Liver (tissue), 9 donors: ENCODE results near the gene PRKD1. TPM values are rescaled to one million over a fixed set of nuclear protein-coding genes. Genes with fewer than 3 reads are reported as not detected.
A peak's percentile ranks its signal among the peaks of the same experiment; 100 is the strongest.

Source experiments
- DNase-seq: peaks from one replicate; pipeline ENCODE4 v3.0.0-alpha.2; 2017; ENCODE audit warnings: low spot score
- H3K27ac ChIP-seq, 2 donors: one replicate each; pipeline ENCODE4 v1.7.0; 2013; ENCODE audit warnings: inconsistent platforms in 2 of 2, low read length in 2 of 2, control low read depth in 1 of 2, low read depth in 1 of 2, mild to moderate bottlenecking in 1 of 2
- H3K27me3 ChIP-seq, 4 donors: one replicate each; pipeline versions ENCODE4 v1.6.1 to v1.7.0; 2013; ENCODE audit warnings: low read length in 3 of 4, inconsistent platforms in 1 of 4, mild to moderate bottlenecking in 1 of 4, moderate library complexity in 1 of 4; ENCODE audit not compliant: control insufficient read depth in 4 of 4, insufficient read depth in 4 of 4
- H3K36me3 ChIP-seq, 4 donors: one replicate each; pipeline versions ENCODE4 v1.6.1 to v1.7.0; 2013; ENCODE audit warnings: low read length in 3 of 4, mild to moderate bottlenecking in 3 of 4, low read depth in 1 of 4, moderate library complexity in 1 of 4; ENCODE audit not compliant: control insufficient read depth in 4 of 4, insufficient read depth in 3 of 4
- H3K4me1 ChIP-seq, 4 donors: one replicate each; pipeline versions ENCODE4 v1.6.1 to v1.7.0; 2013; ENCODE audit warnings: low read length in 3 of 4, mild to moderate bottlenecking in 3 of 4, moderate library complexity in 1 of 4; ENCODE audit not compliant: control insufficient read depth in 4 of 4, insufficient read depth in 4 of 4
- H3K4me3 ChIP-seq, 3 donors: one replicate each; pipeline versions ENCODE4 v1.6.1 to v1.7.0; 2013; ENCODE audit warnings: low read length in 3 of 3, control low read depth in 1 of 3, low read depth in 1 of 3, mild to moderate bottlenecking in 1 of 3
- H3K9ac ChIP-seq, 2 donors: one replicate each; pipeline ENCODE4 v1.7.0; 2013; ENCODE audit warnings: low read length in 2 of 2, mild to moderate bottlenecking in 2 of 2, moderate library complexity in 2 of 2, control low read depth in 1 of 2, low read depth in 1 of 2
- H3K9me3 ChIP-seq, 4 donors: one replicate each; pipeline versions ENCODE4 v1.6.1 to v1.7.0; 2013; ENCODE audit warnings: low read length in 3 of 4; ENCODE audit not compliant: control insufficient read depth in 4 of 4
- EGR1 ChIP-seq, 2 donors: IDR thresholded peaks; 2 replicates each; pipeline ENCODE4 v1.6.1; 2016 to 2018; ENCODE audit warnings: antibody characterized with exemption in 2 of 2, low read depth in 2 of 2
- FOXA1 ChIP-seq: IDR thresholded peaks from 2 replicates; pipeline ENCODE4 v1.6.1; 2016; ENCODE audit warnings: antibody characterized with exemption
- FOXA2 ChIP-seq: IDR thresholded peaks from 2 replicates; pipeline ENCODE4 v1.6.1; 2016; ENCODE audit warnings: antibody characterized with exemption
- GABPA ChIP-seq, 2 donors: IDR thresholded peaks in 1 of 2; conservative IDR thresholded peaks in 1 of 2; 2 replicates each; pipeline ENCODE4 v1.6.1; 2016; ENCODE audit warnings: antibody characterized with exemption in 2 of 2, mild to moderate bottlenecking in 1 of 2, moderate library complexity in 1 of 2
- HNF4A ChIP-seq, 2 donors: conservative IDR thresholded peaks; 2 replicates each; pipeline ENCODE4 v1.6.1; 2016; ENCODE audit warnings: antibody characterized with exemption in 2 of 2, mild to moderate bottlenecking in 2 of 2
- HNF4G ChIP-seq: IDR thresholded peaks from 2 replicates; pipeline ENCODE4 v1.6.1; 2016; ENCODE audit warnings: antibody characterized with exemption
- JUND ChIP-seq, 2 donors: IDR thresholded peaks; 2 replicates each; pipeline ENCODE4 v1.6.1; 2016; ENCODE audit warnings: antibody characterized with exemption in 2 of 2
- NR2F2 ChIP-seq: IDR thresholded peaks from 2 replicates; pipeline ENCODE4 v1.6.1; 2016; ENCODE audit warnings: antibody characterized with exemption
- RAD21 ChIP-seq, 2 donors: IDR thresholded peaks; 2 replicates each; pipeline ENCODE4 v1.6.1; 2016; ENCODE audit warnings: antibody characterized with exemption in 2 of 2, mild to moderate bottlenecking in 2 of 2
- RXRA ChIP-seq, 2 donors: IDR thresholded peaks; 2 replicates each; pipeline ENCODE4 v1.6.1; 2017 to 2018; ENCODE audit warnings: antibody characterized with exemption in 2 of 2, mild to moderate bottlenecking in 1 of 2
- SP1 ChIP-seq: IDR thresholded peaks from 2 replicates; pipeline ENCODE4 v1.6.1; 2018; ENCODE audit warnings: antibody characterized with exemption, mild to moderate bottlenecking
- TAF1 ChIP-seq: conservative IDR thresholded peaks from 2 replicates; pipeline ENCODE4 v1.6.1; 2016; ENCODE audit warnings: antibody characterized with exemption, mild to moderate bottlenecking
- YY1 ChIP-seq: IDR thresholded peaks from 2 replicates; pipeline ENCODE4 v1.6.1; 2016; ENCODE audit warnings: antibody characterized with exemption, mild to moderate bottlenecking
- WGBS: extraction: QIAGEN DNeasy Blood & Tissue Kit; methylation state at CpG from one replicate; pipeline ENCODE4 v1.1.7; 2013; 5-methylcytosine and 5-hydroxymethylcytosine counted together
- polyA plus RNA-seq, 2 donors: library from polyadenylated mRNA; stranded (reverse) in 1 of 2; unstranded in 1 of 2; fragments of 200-250 nt in 1 of 2; fragments of >200 nt in 1 of 2; fragmentation: Nextera tagmentation in 1 of 2; extraction: Ambion mirVana in 1 of 2; gene quantifications; one replicate each; pipeline versions ENCODE4 v1.2.1 to v1.2.3, GENCODE V29; 2013 to 2015
- total RNA-seq, 2 donors: library from RNA; depleted of rRNA; stranded (reverse); fragments of >200 nt; gene quantifications; one replicate each; pipeline ENCODE4 v1.2.3, GENCODE V29; 2014
- TF ChIP-seq, protein P1 (sequence below): fragments of 150-350 bp; IDR thresholded peaks from 2 replicates; pipeline ENCODE4 v1.5.1; 2017; ENCODE audit warnings: improper control_type of control experiment, low read depth, low read length; ENCODE audit not compliant: missing input control
- TF ChIP-seq, protein P2 (sequence below): IDR thresholded peaks from 2 replicates; pipeline ENCODE4 v1.6.1; 2016; ENCODE audit warnings: antibody characterized with exemption
- TF ChIP-seq, protein P3 (sequence below): IDR thresholded peaks from 2 replicates; pipeline ENCODE4 v1.6.1; 2016; ENCODE audit warnings: antibody characterized with exemption
- TF ChIP-seq, protein P4 (sequence below): IDR thresholded peaks from 2 replicates; pipeline ENCODE4 v1.6.1; 2016; ENCODE audit warnings: antibody characterized with exemption
- TF ChIP-seq, protein P5 (sequence below): IDR thresholded peaks from 2 replicates; pipeline ENCODE4 v1.6.1; 2016; ENCODE audit warnings: antibody characterized with exemption, mild to moderate bottlenecking
- donor health status: healthy.
- donor health status: healthy.
- donor health status: healthy.
- donor health status: healthy.
- donor health status: healthy.

The PRKD1 gene
- total and polyA plus RNA-seq, 4 donors: 0.85 to 5.0 (median 0.99) TPM

DNA sequence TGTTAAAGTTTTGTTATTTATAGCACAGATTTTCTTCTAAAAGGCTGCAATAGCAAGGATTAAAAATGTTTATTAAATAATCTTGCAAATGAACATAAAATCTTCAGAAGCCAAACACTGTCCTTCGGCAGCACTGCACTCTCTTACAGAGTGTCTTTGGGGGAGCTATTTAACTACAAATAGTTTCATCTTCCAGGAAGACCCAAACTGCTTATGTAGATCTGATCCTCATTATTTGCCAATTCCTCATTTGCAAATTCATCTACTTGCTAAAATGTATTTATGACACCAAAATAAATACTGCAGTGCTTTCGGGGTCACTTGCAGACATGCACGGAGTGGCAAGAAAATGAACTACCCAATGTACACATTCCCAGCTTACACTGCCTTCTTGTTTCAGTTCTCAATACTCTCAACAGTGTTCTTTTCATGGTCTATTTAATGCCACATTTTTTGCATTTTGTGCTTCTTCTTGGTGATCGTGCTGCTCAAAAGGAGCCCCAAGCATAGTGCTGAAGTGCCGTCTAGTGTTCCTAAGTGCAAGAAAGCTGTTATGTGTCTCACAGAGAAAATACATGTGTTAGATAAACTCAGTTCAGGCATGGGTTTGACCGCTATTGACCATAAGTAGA is 128.1 kb downstream of the PRKD1 start:
- Histone ChIP-seq H3K9ac (no peak overlapping the region), H3K4me3 (no peak overlapping the region), H3K4me1 (no peaks in the 10 kb centered on the region), H3K27me3 (no peaks in the 10 kb centered on the region), H3K9me3 (no peaks in the 10 kb centered on the region), H3K36me3 (no peaks in the 10 kb centered on the region), H3K27ac (no peak overlapping the region)
- 68% methylated on average over 6 of the region's 6 CpGs for WGBS
- DNase-seq: no peak
- TF ChIP-seq TAF1 (no peak), SP1 (no peak), EGR1 (IDR thresholded peaks at IDR 0.05; ENCODE audit: low read depth in 2 of 2) (no peak), RAD21 (IDR thresholded peaks at IDR 0.05) (peak in 1 of 2 donors; percentile 17)

DNA sequence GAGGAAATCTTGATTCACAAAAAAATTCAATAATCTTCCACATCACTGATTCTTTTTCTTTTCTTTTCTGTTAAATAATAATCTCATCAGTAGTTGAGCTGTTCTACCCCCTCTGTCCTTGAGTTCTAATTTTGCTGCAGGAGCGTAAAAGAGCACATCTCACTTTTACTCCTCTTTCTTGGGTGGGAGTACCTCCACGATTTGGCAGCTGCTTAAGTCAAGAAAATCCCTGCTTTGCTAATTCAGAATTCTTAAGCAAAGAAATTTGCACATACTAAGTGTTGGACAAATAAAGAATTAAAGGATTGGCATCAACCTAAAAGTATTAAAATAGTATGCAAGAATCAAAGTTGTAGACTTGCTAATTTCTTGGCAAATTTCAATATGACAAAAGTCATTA is 128.8 kb downstream of the PRKD1 start:
- Histone ChIP-seq H3K27ac (no peak overlapping the region), H3K9ac (no peak overlapping the region), H3K27me3 (no peaks in the 10 kb centered on the region), H3K4me3 (no peak overlapping the region), H3K9me3 (no peaks in the 10 kb centered on the region), H3K4me1 (no peaks in the 10 kb centered on the region), H3K36me3 (no peaks in the 10 kb centered on the region)
- 74% methylated on average over 2 of the region's 2 CpGs for whole genome bisulfite sequencing
- TF ChIP-seq EGR1 (IDR thresholded peaks at IDR 0.05; ENCODE audit: low read depth in 2 of 2): no peak
- TF ChIP-seq GABPA (IDR thresholded peaks at IDR 0.05 in 1 of 2, conservative IDR thresholded peaks at IDR 0.05 in 1 of 2): no peak
- TF ChIP-seq TAF1: no peak
- no peak for TF ChIP-seq YY1
- TF ChIP-seq FOXA1: no peak
- TF ChIP-seq, protein P1, sequence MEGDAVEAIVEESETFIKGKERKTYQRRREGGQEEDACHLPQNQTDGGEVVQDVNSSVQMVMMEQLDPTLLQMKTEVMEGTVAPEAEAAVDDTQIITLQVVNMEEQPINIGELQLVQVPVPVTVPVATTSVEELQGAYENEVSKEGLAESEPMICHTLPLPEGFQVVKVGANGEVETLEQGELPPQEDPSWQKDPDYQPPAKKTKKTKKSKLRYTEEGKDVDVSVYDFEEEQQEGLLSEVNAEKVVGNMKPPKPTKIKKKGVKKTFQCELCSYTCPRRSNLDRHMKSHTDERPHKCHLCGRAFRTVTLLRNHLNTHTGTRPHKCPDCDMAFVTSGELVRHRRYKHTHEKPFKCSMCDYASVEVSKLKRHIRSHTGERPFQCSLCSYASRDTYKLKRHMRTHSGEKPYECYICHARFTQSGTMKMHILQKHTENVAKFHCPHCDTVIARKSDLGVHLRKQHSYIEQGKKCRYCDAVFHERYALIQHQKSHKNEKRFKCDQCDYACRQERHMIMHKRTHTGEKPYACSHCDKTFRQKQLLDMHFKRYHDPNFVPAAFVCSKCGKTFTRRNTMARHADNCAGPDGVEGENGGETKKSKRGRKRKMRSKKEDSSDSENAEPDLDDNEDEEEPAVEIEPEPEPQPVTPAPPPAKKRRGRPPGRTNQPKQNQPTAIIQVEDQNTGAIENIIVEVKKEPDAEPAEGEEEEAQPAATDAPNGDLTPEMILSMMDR: no peak
- no peak for TF ChIP-seq JUND (IDR thresholded peaks at IDR 0.05)
- TF ChIP-seq, protein P2, sequence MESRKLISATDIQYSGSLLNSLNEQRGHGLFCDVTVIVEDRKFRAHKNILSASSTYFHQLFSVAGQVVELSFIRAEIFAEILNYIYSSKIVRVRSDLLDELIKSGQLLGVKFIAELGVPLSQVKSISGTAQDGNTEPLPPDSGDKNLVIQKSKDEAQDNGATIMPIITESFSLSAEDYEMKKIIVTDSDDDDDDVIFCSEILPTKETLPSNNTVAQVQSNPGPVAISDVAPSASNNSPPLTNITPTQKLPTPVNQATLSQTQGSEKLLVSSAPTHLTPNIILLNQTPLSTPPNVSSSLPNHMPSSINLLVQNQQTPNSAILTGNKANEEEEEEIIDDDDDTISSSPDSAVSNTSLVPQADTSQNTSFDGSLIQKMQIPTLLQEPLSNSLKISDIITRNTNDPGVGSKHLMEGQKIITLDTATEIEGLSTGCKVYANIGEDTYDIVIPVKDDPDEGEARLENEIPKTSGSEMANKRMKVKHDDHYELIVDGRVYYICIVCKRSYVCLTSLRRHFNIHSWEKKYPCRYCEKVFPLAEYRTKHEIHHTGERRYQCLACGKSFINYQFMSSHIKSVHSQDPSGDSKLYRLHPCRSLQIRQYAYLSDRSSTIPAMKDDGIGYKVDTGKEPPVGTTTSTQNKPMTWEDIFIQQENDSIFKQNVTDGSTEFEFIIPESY: no peak
- no peak for TF ChIP-seq RXRA (IDR thresholded peaks at IDR 0.05)
- TF ChIP-seq SP1: no peak
- no peak for TF ChIP-seq NR2F2
- TF ChIP-seq, protein P3, sequence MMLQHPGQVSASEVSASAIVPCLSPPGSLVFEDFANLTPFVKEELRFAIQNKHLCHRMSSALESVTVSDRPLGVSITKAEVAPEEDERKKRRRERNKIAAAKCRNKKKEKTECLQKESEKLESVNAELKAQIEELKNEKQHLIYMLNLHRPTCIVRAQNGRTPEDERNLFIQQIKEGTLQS: no peak
- no peak for TF ChIP-seq HNF4G
- no peak for TF ChIP-seq HNF4A (conservative IDR thresholded peaks at IDR 0.05)
- TF ChIP-seq, protein P4, sequence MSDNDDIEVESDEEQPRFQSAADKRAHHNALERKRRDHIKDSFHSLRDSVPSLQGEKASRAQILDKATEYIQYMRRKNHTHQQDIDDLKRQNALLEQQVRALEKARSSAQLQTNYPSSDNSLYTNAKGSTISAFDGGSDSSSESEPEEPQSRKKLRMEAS: no peak
- no peak for TF ChIP-seq FOXA2
- TF ChIP-seq RAD21 (IDR thresholded peaks at IDR 0.05): no peak
- TF ChIP-seq, protein P5, sequence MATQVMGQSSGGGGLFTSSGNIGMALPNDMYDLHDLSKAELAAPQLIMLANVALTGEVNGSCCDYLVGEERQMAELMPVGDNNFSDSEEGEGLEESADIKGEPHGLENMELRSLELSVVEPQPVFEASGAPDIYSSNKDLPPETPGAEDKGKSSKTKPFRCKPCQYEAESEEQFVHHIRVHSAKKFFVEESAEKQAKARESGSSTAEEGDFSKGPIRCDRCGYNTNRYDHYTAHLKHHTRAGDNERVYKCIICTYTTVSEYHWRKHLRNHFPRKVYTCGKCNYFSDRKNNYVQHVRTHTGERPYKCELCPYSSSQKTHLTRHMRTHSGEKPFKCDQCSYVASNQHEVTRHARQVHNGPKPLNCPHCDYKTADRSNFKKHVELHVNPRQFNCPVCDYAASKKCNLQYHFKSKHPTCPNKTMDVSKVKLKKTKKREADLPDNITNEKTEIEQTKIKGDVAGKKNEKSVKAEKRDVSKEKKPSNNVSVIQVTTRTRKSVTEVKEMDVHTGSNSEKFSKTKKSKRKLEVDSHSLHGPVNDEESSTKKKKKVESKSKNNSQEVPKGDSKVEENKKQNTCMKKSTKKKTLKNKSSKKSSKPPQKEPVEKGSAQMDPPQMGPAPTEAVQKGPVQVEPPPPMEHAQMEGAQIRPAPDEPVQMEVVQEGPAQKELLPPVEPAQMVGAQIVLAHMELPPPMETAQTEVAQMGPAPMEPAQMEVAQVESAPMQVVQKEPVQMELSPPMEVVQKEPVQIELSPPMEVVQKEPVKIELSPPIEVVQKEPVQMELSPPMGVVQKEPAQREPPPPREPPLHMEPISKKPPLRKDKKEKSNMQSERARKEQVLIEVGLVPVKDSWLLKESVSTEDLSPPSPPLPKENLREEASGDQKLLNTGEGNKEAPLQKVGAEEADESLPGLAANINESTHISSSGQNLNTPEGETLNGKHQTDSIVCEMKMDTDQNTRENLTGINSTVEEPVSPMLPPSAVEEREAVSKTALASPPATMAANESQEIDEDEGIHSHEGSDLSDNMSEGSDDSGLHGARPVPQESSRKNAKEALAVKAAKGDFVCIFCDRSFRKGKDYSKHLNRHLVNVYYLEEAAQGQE: no peak
- DNase-seq: no peak
